Gastrocnemius medialis (tissue), 4 donors: ENCODE results near the gene IGSF1. TPM values are rescaled to one million over a fixed set of nuclear protein-coding genes. Genes with fewer than 3 reads are reported as not detected.

ENCODE experiments used
- ATAC-seq, 2 donors: fragments of 150-250 bp; one replicate each; pipeline ENCODE4 v1.9.1; 2016
- DNase-seq, 2 donors: peaks; one replicate each; pipeline ENCODE4 v3.0.0-alpha.2; 2019
- H3K27ac ChIP-seq, 4 donors: fragments of 200-600 bp; sonication (generic); 1 replicate in 1 of 4; 2 replicates in 3 of 4; pipeline ENCODE4 v1.5.1; 2016 to 2018; ENCODE audit warnings: mild to moderate bottlenecking in 2 of 4, moderate library complexity in 1 of 4
- H3K27me3 ChIP-seq, 3 donors: fragments of 200-600 bp; sonication (generic) in 2 of 3; 1 replicate in 1 of 3; 2 replicates in 2 of 3; pipeline versions ENCODE4 v1.5.1 to v1.6.0; 2016 to 2019; ENCODE audit warnings: mild to moderate bottlenecking in 1 of 3, moderate library complexity in 1 of 3
- H3K36me3 ChIP-seq, 2 donors: fragments of 200-600 bp; sonication (generic) in 1 of 2; one replicate each; pipeline ENCODE4 v1.5.1; 2017 to 2018
- H3K4me1 ChIP-seq, 2 donors: fragments of 200-600 bp; sonication (generic) in 1 of 2; one replicate each; pipeline ENCODE4 v1.5.1; 2016 to 2017; ENCODE audit warnings: mild to moderate bottlenecking in 2 of 2
- H3K4me3 ChIP-seq, 4 donors: fragments of 200-600 bp; sonication (generic) in 3 of 4; 1 replicate in 1 of 4; 2 replicates in 3 of 4; pipeline ENCODE4 v1.5.1; 2016 to 2019; ENCODE audit warnings: mild to moderate bottlenecking in 2 of 4
- H3K9me3 ChIP-seq, 3 donors: fragments of 200-600 bp; sonication (generic) in 2 of 3; 1 replicate in 1 of 3; 2 replicates in 2 of 3; pipeline ENCODE4 v1.5.1; 2016 to 2019
- POLR2A ChIP-seq, 2 donors: fragments of 450-650 bp; IDR thresholded peaks; one replicate each; pipeline ENCODE4 v1.6.1; 2017; ENCODE audit warnings: antibody characterized with exemption in 2 of 2, mild to moderate bottlenecking in 2 of 2, moderate library complexity in 2 of 2
- in situ Hi-C, 4 donors: fragments of 200-750 bp; cut with MboI; loops; one replicate each; pipeline versions ENCODE4 v1.15.0 to v1.8.0; 2017; ENCODE audit warnings: low sequenced_read_pairs in 4 of 4
- intact Hi-C: fragments of 100-400 bp; cut with DNase I; formaldehyde crosslinking; loops from one replicate; pipeline ENCODE4 v1.15.1; 2023; ENCODE audit warnings: low total_unique reads
- total RNA-seq, 4 donors: library from RNA; depleted of rRNA; stranded (reverse); fragments of >200 nt; gene quantifications; one replicate each; pipeline versions ENCODE4 v1.1.0 to v1.2.3, GENCODE V29; 2016
- TF ChIP-seq, protein P1 (sequence below), 5 experiments: fragments of 450-650 bp in 3 of 5; fragments of 200-600 bp in 2 of 5; sonication (generic) in 2 of 5; IDR thresholded peaks in 4 of 5; conservative IDR thresholded peaks in 1 of 5; 1 replicate in 4 of 5; 2 replicates in 1 of 5; pipeline ENCODE4 v1.5.1; 2016 to 2019; ENCODE audit warnings: antibody characterized with exemption in 5 of 5, mild to moderate bottlenecking in 3 of 5, moderate library complexity in 3 of 5

Gene IGSF1
- total RNA-seq, 4 donors from 2014 or later, result 0.56 TPM; not detected in 3

DNA sequence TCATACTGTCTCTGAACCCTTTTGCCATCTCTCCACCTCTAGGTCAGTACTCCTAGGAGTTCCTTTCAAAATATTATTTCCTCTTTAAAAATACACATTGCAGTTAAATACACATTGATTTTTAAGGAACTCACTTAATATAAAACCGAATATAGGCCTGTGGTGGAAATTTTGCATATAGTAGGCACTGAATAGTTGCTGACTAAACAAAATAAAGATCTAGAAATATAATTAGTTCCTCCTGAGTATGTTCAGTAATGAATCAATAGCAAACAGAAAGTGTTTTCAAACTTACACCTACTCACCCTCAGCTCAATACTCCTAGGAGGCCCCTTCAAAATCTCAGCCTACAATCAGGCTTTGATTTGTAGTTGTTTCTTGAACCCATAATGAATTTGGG lies 61.5 kb downstream of the IGSF1 start:
- Histone ChIP-seq H3K4me3 (no peak overlapping the region), H3K27ac (no peak overlapping the region), H3K9me3 (no peaks in the 10 kb centered on the region), H3K27me3 (no peaks in the 10 kb centered on the region), H3K4me1 (no peaks in the 10 kb centered on the region), H3K36me3 (no peaks in the 10 kb centered on the region)
- in situ Hi-C loops (no loop called here), intact Hi-C loops (no loop called here)
- DNase-seq (no peak), ATAC-seq (no peak)
- TF ChIP-seq, protein P1, sequence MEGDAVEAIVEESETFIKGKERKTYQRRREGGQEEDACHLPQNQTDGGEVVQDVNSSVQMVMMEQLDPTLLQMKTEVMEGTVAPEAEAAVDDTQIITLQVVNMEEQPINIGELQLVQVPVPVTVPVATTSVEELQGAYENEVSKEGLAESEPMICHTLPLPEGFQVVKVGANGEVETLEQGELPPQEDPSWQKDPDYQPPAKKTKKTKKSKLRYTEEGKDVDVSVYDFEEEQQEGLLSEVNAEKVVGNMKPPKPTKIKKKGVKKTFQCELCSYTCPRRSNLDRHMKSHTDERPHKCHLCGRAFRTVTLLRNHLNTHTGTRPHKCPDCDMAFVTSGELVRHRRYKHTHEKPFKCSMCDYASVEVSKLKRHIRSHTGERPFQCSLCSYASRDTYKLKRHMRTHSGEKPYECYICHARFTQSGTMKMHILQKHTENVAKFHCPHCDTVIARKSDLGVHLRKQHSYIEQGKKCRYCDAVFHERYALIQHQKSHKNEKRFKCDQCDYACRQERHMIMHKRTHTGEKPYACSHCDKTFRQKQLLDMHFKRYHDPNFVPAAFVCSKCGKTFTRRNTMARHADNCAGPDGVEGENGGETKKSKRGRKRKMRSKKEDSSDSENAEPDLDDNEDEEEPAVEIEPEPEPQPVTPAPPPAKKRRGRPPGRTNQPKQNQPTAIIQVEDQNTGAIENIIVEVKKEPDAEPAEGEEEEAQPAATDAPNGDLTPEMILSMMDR (IDR thresholded peaks at IDR 0.05 in 4 of 5, conservative IDR thresholded peaks at IDR 0.05 in 1 of 5), result no peak
- no peak for TF ChIP-seq POLR2A (IDR thresholded peaks at IDR 0.05)

GRCh38 chrX:131226591-131226990 lies 62.5 kb downstream of the IGSF1 start:
- H3K4me1 ChIP-seq, result no peaks in the 10 kb centered on the region
- H3K27me3 ChIP-seq, result no peaks in the 10 kb centered on the region
- H3K4me3 ChIP-seq, result no peak overlapping the region
- H3K36me3 ChIP-seq, result no peaks in the 10 kb centered on the region
- DNase-seq, result no peak
- no peaks in the 10 kb centered on the region for H3K9me3 ChIP-seq
- TF ChIP-seq, protein P1 (IDR thresholded peaks at IDR 0.05 in 4 of 5, conservative IDR thresholded peaks at IDR 0.05 in 1 of 5), result no peak
- intact Hi-C loops (no loop called here), in situ Hi-C loops (no loop called here)
- ATAC-seq, result no peak
- H3K27ac ChIP-seq, result no peak overlapping the region

DNA sequence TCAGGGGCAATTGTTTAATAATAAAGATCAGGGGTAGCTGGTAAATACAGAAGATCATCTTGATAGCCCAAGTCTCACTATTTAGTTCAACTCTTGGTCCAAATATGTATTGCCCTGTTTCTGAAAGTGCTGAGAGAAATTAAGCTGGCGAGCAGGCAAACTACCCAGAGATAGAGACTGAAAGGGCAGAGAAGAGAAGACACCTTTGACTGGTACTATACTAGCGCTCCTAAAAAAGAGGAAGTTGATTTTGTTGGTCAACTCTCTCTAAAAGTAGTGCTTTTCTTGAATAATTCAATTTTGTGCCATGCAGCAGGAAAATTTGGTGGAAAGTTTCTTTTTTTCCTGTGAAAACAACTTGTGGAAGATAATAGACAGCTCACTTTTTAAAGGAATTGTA lies 64.0 kb downstream of the IGSF1 start:
- intact Hi-C loops, result no loop called here
- H3K4me3 ChIP-seq, result no peak overlapping the region
- TF ChIP-seq POLR2A (IDR thresholded peaks at IDR 0.05), result no peak
- TF ChIP-seq, protein P1 (IDR thresholded peaks at IDR 0.05 in 4 of 5, conservative IDR thresholded peaks at IDR 0.05 in 1 of 5), result no peak
- DNase-seq (no peak), ATAC-seq (no peak)
- no peaks in the 10 kb centered on the region for H3K4me1 ChIP-seq
- in situ Hi-C loops, result no loop called here
- no peaks in the 10 kb centered on the region for H3K36me3 ChIP-seq
- no peak overlapping the region for H3K27ac ChIP-seq
- H3K9me3 ChIP-seq, result no peaks in the 10 kb centered on the region
- H3K27me3 ChIP-seq, result no peaks in the 10 kb centered on the region

Other genes with a start within 250 kb of the IGSF1 start
- gene ARHGAP36, start 231.0 kb downstream of the IGSF1 start, total RNA-seq, result 1 to 10 TPM in 1 of 4 donors, under 1 TPM in 3; 0.41 to 2.7 (median 0.93) TPM